Transverse colon (tissue), 4 donors: ENCODE measurements around the gene OR2H1.

Experiments
- EP300 ChIP-seq: sonication (generic); formaldehyde crosslinking; IDR thresholded peaks from one replicate; pipeline ENCODE4 v1.6.1; 2017; ENCODE audit warnings: antibody characterized with exemption, low read depth
- POLR2A ChIP-seq: fragments of 450-650 bp; IDR thresholded peaks from one replicate; pipeline ENCODE4 v1.6.1; 2016; ENCODE audit warnings: antibody characterized with exemption, mild to moderate bottlenecking, moderate library complexity
- POLR2AphosphoS5 ChIP-seq, 3 donors: sonication (generic); formaldehyde crosslinking; IDR thresholded peaks; one replicate each; pipeline ENCODE4 v1.6.1; 2016; ENCODE audit warnings: antibody characterized with exemption in 3 of 3
- TF ChIP-seq, protein P1 (sequence below), 5 experiments: fragments of 200-600 bp in 3 of 5; fragments of 450-650 bp in 2 of 5; sonication (generic) in 3 of 5; IDR thresholded peaks; 1 replicate in 2 of 5; 2 replicates in 3 of 5; pipeline ENCODE4 v1.5.1; 2016 to 2017; ENCODE audit warnings: antibody characterized with exemption in 5 of 5, inconsistent platforms in 3 of 5, mild to moderate bottlenecking in 2 of 5, moderate library complexity in 1 of 5

- TF ChIP-seq, protein P1, sequence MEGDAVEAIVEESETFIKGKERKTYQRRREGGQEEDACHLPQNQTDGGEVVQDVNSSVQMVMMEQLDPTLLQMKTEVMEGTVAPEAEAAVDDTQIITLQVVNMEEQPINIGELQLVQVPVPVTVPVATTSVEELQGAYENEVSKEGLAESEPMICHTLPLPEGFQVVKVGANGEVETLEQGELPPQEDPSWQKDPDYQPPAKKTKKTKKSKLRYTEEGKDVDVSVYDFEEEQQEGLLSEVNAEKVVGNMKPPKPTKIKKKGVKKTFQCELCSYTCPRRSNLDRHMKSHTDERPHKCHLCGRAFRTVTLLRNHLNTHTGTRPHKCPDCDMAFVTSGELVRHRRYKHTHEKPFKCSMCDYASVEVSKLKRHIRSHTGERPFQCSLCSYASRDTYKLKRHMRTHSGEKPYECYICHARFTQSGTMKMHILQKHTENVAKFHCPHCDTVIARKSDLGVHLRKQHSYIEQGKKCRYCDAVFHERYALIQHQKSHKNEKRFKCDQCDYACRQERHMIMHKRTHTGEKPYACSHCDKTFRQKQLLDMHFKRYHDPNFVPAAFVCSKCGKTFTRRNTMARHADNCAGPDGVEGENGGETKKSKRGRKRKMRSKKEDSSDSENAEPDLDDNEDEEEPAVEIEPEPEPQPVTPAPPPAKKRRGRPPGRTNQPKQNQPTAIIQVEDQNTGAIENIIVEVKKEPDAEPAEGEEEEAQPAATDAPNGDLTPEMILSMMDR (IDR thresholded peaks at IDR 0.05): no peak
- TF ChIP-seq POLR2A: no peak
- TF ChIP-seq POLR2AphosphoS5 (IDR thresholded peaks at IDR 0.05): no peak
- no peak for TF ChIP-seq EP300
Observed at GRCh38 chr6:29493261-29493660, 36.3 kb downstream of the OR2H1 start.
